ENCODE results near the gene LEPROT. TPM values are rescaled to one million over a fixed set of nuclear protein-coding genes. Genes with fewer than 3 reads are reported as not detected.

The LEPROT gene
- total RNA-seq, 4 donors from 2014 or later = 18.4 to 91.9 (median 68.6) TPM

- no peak for TF ChIP-seq CTCF (IDR thresholded peaks at IDR 0.05)
- TF ChIP-seq POLR2A (IDR thresholded peaks at IDR 0.05) = no peak
- Histone ChIP-seq H3K4me1 (no peaks in the 10 kb centered on the region), H3K27me3 (no peaks in the 10 kb centered on the region), H3K9me3 (no peaks in the 10 kb centered on the region), H3K27ac (no peak overlapping the region), H3K4me3 (no peak overlapping the region), H3K36me3 (no peaks in the 10 kb centered on the region)
- DNase-seq = no peak
- intact Hi-C loops (cut with DNase I; ENCODE audit: low total_unique reads) = no loop called here
Observed at GRCh38 chr1:65392497-65392896, 28.0 kb upstream of the LEPROT start.

- Histone ChIP-seq H3K36me3 (no peaks in the 10 kb centered on the region), H3K27ac (no peak overlapping the region), H3K27me3 (no peaks in the 10 kb centered on the region), H3K4me3 (no peak overlapping the region), H3K4me1 (no peaks in the 10 kb centered on the region), H3K9me3 (no peaks in the 10 kb centered on the region)
- TF ChIP-seq CTCF (IDR thresholded peaks at IDR 0.05) (no peak), POLR2A (IDR thresholded peaks at IDR 0.05) (no peak)
- DNase-seq = no peak
- intact Hi-C loops (cut with DNase I; ENCODE audit: low total_unique reads) = no loop called here
Observed at GRCh38 chr1:65393347-65393746, 27.1 kb upstream of the LEPROT start.

- TF ChIP-seq POLR2A (IDR thresholded peaks at IDR 0.05) (no peak), CTCF (IDR thresholded peaks at IDR 0.05) (no peak)
- no peaks in the 10 kb centered on the region for H3K9me3 ChIP-seq
Observed at GRCh38 chr1:65393928-65394327, 26.5 kb upstream of the LEPROT start.

GRCh38 chr1:65395887-65396612 lies 24.4 kb upstream of the LEPROT start:
- DNase-seq = no peak
- TF ChIP-seq POLR2A (IDR thresholded peaks at IDR 0.05) (no peak), CTCF (IDR thresholded peaks at IDR 0.05) (no peak)
- H3K36me3 ChIP-seq = no peaks in the 10 kb centered on the region
- no peaks in the 10 kb centered on the region for H3K9me3 ChIP-seq
- intact Hi-C loops (cut with DNase I; ENCODE audit: low total_unique reads) = no loop called here
- H3K27ac ChIP-seq = no peak overlapping the region
- no peak overlapping the region for H3K4me3 ChIP-seq
- H3K27me3 ChIP-seq = no peaks in the 10 kb centered on the region
- no peaks in the 10 kb centered on the region for H3K4me1 ChIP-seq

More at GRCh38 chr1:65393928-65394327, 26.5 kb upstream of the LEPROT start:
- intact Hi-C loops (cut with DNase I; ENCODE audit: low total_unique reads) = no loop called here
- H3K27me3 ChIP-seq = no peaks in the 10 kb centered on the region
- H3K36me3 ChIP-seq = no peaks in the 10 kb centered on the region
- H3K4me3 ChIP-seq = no peak overlapping the region
- H3K4me1 ChIP-seq = no peaks in the 10 kb centered on the region
- H3K27ac ChIP-seq = no peak overlapping the region
- no peak for DNase-seq

GRCh38 chr1:65398083-65398482 lies 22.4 kb upstream of the LEPROT start:
- Histone ChIP-seq H3K9me3 (no peaks in the 10 kb centered on the region), H3K27me3 (no peaks in the 10 kb centered on the region), H3K27ac (no peak overlapping the region), H3K36me3 (no peaks in the 10 kb centered on the region), H3K4me3 (no peak overlapping the region), H3K4me1 (no peaks in the 10 kb centered on the region)
- intact Hi-C loops (cut with DNase I; ENCODE audit: low total_unique reads) = no loop called here
- no peak for TF ChIP-seq POLR2A (IDR thresholded peaks at IDR 0.05)
- TF ChIP-seq CTCF (IDR thresholded peaks at IDR 0.05) = no peak
- no peak for DNase-seq

All from uterus (tissue), 4 donors.